Subcutaneous abdominal adipose tissue (tissue), 5 donors: ENCODE results near the gene DDIAS.
"Not testable (repeated sequence)": the region's sequence is repeated elsewhere in the genome, so short reads cannot be mapped to it uniquely, and the experiment has no call there.

Experiments used
- H3K27ac ChIP-seq: one replicate; pipeline ENCODE4 v1.7.0; 2013; ENCODE audit warnings: low read depth, mild to moderate bottlenecking, inconsistent platforms, low read length, moderate library complexity
- H3K27me3 ChIP-seq, 5 donors: one replicate each; pipeline ENCODE4 v1.7.0; 2013; ENCODE audit warnings: low read length in 5 of 5, inconsistent platforms in 1 of 5; ENCODE audit not compliant: control insufficient read depth in 5 of 5, insufficient read depth in 4 of 5
- H3K36me3 ChIP-seq, 5 donors: one replicate each; pipeline ENCODE4 v1.7.0; 2013; ENCODE audit warnings: low read length in 5 of 5; ENCODE audit not compliant: control insufficient read depth in 5 of 5, insufficient read depth in 5 of 5
- H3K4me1 ChIP-seq, 5 donors: one replicate each; pipeline ENCODE4 v1.7.0; 2013; ENCODE audit warnings: low read length in 5 of 5, mild to moderate bottlenecking in 3 of 5, moderate library complexity in 1 of 5; ENCODE audit not compliant: control insufficient read depth in 5 of 5, insufficient read depth in 5 of 5
- H3K4me3 ChIP-seq, 5 donors: one replicate each; pipeline ENCODE4 v1.7.0; 2013; ENCODE audit warnings: low read length in 5 of 5, low read depth in 1 of 5
- H3K9ac ChIP-seq, 5 donors: one replicate each; pipeline ENCODE4 v1.7.0; 2013; ENCODE audit warnings: low read length in 5 of 5, mild to moderate bottlenecking in 4 of 5, moderate library complexity in 3 of 5
- H3K9me3 ChIP-seq, 5 donors: one replicate each; pipeline ENCODE4 v1.7.0; 2013; ENCODE audit warnings: low read length in 5 of 5; ENCODE audit not compliant: control insufficient read depth in 5 of 5
- donor health status: healthy.
- donor health status: healthy.
- donor health status: healthy.
- donor health status: healthy.
- donor health status: healthy.

Gene DDIAS

DNA sequence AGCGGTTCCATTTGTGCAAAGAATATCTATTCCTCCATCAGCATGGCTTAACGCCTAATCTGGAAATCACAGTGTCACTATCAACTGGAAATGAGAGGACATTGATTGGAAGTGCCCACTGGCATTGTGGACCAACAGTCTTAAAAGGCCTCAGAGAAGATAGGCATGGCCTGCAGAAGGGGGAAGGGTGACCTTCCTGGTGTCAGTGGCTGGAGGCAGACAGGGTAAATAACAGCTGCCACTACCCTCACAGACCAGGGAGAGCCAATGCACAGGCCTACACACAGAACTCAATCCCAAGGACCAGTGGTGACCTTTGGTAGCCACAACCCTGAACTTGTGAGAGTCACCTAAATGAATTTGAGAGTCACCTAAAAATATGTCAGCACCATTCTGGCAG is 36.0 kb downstream of the DDIAS start:
- Histone ChIP-seq H3K4me3 (no peak overlapping the region), H3K27me3 (no peaks in the 10 kb centered on the region), H3K27ac (no peak overlapping the region), H3K9me3 (no peaks in the 10 kb centered on the region), H3K36me3 (no peaks in the 10 kb centered on the region), H3K4me1 (no peaks in the 10 kb centered on the region), H3K9ac (no peak overlapping the region)

DNA sequence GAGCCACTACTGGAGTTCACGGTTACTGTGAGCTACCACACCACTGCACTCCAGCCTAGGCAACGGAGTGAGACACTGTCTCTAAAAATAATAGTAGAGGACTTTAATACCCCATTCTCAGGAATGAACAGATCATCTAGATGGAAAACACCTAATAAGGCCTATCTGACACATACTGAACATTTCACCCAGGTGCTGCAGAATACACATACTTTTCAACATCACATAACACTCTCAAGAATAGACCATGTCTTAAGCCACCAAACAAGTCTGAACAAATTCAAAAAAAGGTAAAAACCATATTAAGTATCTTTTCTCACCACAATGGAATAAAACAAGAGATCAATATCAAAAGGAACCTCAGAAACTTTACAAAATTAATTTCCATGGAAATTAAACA is 37.9 kb downstream of the DDIAS start:
- Histone ChIP-seq H3K27me3 (no peaks in the 10 kb centered on the region), H3K27ac (no peak overlapping the region), H3K4me1 (no peaks in the 10 kb centered on the region), H3K36me3 (no peaks in the 10 kb centered on the region), H3K9me3 (no peaks in the 10 kb centered on the region), H3K4me3 (no peak overlapping the region), H3K9ac (no peak overlapping the region)

DNA sequence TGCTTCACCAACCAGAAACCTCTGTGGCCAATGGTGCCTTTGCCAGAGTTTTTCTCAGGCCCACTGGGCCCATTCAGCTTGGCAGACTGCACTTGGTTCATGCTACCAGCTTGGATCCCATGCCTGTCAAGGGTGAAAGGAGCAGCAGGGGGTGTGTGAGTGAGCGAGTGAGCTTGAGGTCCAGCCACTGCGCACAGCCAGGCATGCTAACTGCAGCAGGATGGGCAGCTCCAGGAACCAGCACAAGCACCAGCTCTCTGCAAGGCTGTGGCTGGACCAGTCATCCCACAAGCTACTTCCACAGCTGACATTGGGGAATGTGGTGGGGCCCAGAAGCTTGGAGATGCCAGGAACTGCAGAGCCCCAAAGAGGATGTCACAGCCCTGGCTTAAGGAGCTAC is 40.8 kb downstream of the DDIAS start:
- H3K36me3 ChIP-seq, result no peaks in the 10 kb centered on the region
- no peaks in the 10 kb centered on the region for H3K27me3 ChIP-seq
- no peak overlapping the region for H3K9ac ChIP-seq
- H3K9me3 ChIP-seq, result no peaks in the 10 kb centered on the region
- no peak overlapping the region for H3K27ac ChIP-seq
- H3K4me1 ChIP-seq, result no peaks in the 10 kb centered on the region
- H3K4me3 ChIP-seq, result no peak overlapping the region

DNA sequence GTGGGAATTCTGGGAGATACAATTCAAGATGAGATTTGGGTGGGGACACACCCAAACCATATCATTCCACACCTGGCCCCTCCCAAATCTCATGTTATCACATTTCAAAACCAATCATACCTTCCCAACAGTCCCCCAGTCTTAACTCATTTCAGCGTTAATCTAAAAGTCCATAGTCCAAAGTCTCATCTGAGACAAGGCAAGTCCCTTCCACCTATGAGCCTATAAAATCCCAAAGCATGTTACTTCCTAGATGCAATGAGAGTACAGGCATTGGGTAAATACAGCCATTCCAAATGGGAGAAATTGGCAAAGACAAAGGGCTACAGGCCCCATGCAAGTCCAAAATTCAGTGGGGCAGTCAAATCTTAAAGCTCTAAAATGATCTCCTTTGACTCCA is 41.9 kb downstream of the DDIAS start:
- not testable (repeated sequence) for H3K9ac ChIP-seq, H3K9me3 ChIP-seq, H3K4me3 ChIP-seq, H3K36me3 ChIP-seq, H3K27me3 ChIP-seq, H3K27ac ChIP-seq, H3K4me1 ChIP-seq

DNA sequence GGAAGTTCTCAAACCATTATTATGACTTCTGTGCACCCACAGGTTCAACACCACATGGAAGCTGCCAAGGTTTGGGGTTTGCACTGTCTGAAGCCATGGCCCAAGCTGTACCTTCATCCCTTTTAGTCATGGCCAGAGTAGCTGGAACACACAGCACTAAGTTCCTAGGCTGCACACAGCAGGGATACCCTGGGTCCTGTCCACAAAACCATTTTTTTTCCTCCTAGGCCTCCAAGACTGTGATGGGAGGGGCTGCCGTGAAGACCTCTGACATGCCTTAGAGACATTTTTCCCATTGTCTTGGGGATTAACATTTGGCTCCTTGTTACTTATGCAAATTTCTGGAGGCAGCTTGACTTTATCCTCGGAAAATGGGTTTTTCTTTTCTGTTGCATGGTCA is 42.7 kb downstream of the DDIAS start:
- H3K4me1 ChIP-seq, result no peaks in the 10 kb centered on the region
- no peak overlapping the region for H3K4me3 ChIP-seq
- peaks cover 0 to under 1% (median 0%) of the 10 kb centered on the region in 5 donors for H3K9me3 ChIP-seq
- H3K27me3 ChIP-seq, result no peaks in the 10 kb centered on the region
- no peaks in the 10 kb centered on the region for H3K36me3 ChIP-seq
- no peak overlapping the region for H3K27ac ChIP-seq
- no peak overlapping the region for H3K9ac ChIP-seq

DNA sequence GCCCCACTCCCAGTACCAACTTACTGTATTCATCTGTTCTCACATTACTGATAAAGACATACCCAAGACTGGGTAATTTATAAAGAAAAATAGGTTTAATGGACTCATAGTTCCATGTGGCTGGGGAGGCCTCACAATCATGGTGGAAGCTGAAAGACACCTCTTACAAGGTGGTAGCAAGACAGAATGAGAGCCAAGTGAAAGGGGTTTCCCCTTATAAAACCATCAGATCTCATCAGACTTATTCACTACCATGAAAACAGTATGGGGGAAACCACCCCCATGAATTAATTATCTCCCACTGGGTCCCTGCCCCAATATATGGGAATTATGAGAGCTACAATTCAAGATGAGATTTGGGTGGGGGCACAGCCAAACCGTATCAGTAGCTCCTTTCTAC is 43.5 kb downstream of the DDIAS start:
- H3K9me3 ChIP-seq, H3K36me3 ChIP-seq, H3K27me3 ChIP-seq, H3K27ac ChIP-seq, H3K9ac ChIP-seq, H3K4me3 ChIP-seq, H3K4me1 ChIP-seq: not testable (repeated sequence)

DNA sequence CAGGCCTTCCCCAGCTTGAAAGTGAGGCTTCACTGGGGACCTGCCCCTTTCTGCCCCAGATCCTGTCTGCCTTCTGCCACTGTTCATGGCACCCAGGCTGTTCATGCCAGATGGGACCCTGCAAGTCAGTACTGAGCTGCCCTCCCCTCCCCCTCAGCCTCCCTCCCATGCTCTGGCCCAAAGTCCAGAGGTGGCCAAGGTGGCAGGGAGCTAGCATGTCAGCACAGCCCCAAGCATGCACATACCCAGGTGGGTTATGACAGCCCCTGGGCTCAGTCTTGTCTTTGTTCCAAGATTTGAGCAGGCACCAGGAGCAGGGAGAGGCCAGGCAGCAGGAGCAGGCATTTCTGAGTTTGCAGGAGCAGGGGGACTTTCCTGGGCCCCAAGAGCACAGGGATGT is 44.1 kb downstream of the DDIAS start:
- H3K36me3 ChIP-seq, result no peaks in the 10 kb centered on the region
- no peaks in the 10 kb centered on the region for H3K27me3 ChIP-seq
- H3K4me1 ChIP-seq, result no peaks in the 10 kb centered on the region
- H3K9ac ChIP-seq, result no peak overlapping the region
- H3K27ac ChIP-seq, result no peak overlapping the region
- peaks cover 0 to 4% (median 0%) of the 10 kb centered on the region in 5 donors for H3K9me3 ChIP-seq
- H3K4me3 ChIP-seq, result no peak overlapping the region

DNA sequence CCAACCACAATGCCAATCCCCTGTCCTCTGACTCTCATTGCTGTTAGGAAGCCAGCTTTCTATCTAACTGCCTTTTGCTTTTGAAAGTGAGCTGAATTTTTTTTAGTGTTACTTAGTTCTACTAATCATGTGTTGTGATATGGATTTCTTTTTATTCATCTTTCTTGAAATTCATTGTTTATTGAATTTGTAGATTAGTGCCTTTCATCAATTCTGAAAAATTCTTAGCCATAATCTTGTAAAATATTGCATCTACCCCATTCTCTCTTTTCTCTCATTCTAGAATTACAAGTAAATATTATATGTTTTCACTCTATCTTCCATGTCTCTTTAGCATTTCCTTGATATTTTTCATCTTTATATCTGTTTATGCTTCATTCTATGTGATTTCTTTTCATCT is 47.8 kb downstream of the DDIAS start:
- H3K4me3 ChIP-seq, result no peak overlapping the region
- H3K27ac ChIP-seq, result no peak overlapping the region
- no peaks in the 10 kb centered on the region for H3K4me1 ChIP-seq

DNA sequence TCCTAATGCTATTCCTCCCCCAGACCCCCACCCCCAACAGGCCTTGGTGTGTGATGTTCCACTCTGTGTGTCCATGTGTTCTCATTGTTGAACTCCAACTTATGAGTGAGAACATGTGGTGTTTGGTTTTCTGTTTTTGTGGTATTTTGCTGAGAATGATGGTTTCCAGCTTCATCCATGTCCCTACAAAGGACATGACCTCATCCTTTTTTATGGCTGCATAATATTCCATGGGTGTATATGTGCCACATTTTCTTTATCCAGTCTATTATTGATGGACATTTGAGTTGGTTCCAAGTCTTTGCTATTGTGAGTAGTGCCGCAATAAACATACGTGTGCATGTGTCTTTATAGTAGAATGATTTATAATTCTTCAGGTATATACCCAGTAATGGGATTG is 49.0 kb downstream of the DDIAS start:
- not testable (repeated sequence) for H3K27ac ChIP-seq, H3K36me3 ChIP-seq, H3K4me1 ChIP-seq, H3K9me3 ChIP-seq, H3K9ac ChIP-seq, H3K4me3 ChIP-seq, H3K27me3 ChIP-seq

More for the DNA sequence above, 47.8 kb downstream of the DDIAS start:
- Histone ChIP-seq H3K36me3 (no peaks in the 10 kb centered on the region), H3K27me3 (no peaks in the 10 kb centered on the region), H3K9me3 (peaks cover 0 to 4% (median 0%) of the 10 kb centered on the region in 5 donors), H3K9ac (no peak overlapping the region)

DNA sequence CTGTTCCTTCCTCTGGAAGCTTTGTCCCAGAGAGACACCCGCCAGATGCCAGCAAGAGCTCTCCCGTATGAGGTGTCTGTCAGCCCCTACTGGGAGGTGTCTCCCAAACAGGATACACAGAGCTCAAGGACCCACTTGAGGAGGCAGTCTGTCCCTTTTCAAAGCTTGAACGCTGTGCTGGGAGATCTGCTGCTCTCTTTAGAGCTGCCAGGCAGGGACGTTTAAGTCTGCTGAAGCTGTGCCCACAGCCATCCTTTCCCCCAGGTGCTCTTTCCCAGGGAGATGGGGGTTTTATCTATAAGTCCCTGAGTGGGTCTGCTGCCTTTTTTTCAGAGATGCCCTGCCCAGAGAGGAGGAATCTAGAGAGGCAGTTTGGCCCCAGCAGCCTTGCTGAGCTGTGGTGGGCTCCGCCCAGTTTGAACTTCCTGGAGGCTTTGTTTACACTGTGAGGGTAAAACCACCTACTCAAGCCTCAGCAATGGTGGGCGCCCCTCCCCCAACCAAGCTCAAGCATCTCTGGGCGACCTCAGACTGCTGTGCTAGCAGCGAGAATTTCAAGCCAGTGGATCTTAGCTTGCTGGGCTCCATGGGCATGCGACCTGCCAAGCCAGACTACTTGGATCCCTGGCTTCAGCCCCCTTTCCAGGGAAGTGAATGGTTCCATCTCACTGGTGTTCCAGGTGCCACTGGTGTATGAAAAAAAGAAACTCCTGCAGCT is 54.4 kb downstream of the DDIAS start:
- not testable (repeated sequence) for H3K27ac ChIP-seq, H3K9ac ChIP-seq, H3K4me3 ChIP-seq, H3K9me3 ChIP-seq, H3K36me3 ChIP-seq, H3K27me3 ChIP-seq, H3K4me1 ChIP-seq
